Skeletal muscle cell (primary cell): ENCODE results near the gene AP1S2.
"Not testable (repeated sequence)": the region's sequence is repeated elsewhere in the genome, so short reads cannot be mapped to it uniquely, and the experiment has no call there.

Source experiments
- DNase-seq: peaks from one replicate; pipeline ENCODE4 v3.0.0-alpha.2; 2010; ENCODE audit warnings: low read depth
- H3K4me3 ChIP-seq: 2 replicates; pipeline ENCODE4 v1.5.1; 2011; ENCODE audit warnings: low read depth, mild to moderate bottlenecking, control low read depth, low read length, moderate library complexity

AP1S2 gene

DNA sequence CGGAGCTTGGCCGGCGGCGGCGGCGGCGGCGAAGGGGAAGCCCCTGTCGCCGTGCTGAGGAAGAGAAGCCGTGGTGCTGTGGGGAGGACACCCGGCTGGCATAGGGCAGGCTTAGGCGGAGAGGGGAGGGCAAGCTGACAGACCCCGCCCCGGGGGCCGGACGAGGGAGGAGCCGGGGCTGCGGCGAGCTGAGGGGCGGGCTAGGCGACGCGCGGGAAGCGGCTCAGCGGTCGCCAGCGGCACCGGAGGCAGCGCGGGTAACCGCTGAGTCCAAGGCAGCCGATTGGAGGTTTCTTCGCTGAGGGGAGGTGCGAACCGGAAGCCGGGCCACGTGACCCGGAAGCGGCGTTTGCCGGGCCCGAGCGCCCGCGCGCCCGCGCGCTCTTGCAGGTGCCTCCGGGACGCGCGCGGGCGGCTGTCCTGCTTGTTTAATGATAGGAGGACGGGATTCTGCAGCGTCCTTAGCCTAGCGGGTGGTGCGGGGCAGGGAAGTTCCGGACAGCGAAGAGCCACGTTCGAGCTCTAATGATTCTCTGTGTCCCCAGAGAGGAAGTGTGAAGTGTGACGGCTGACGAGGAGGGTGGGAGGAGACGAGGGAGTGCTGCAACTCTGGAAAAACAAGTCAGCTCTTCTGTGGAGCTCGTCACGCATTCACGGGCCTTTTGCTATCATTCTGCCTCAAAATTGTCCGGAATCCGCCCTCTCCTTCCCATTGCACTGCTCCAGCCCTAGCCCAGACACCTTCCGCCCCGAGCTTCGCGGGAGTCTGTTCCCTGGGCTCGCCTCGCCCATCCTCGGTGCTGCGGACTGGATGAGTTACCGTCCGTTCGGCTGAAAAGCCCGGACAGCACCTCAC is at the start of gene AP1S2:
Gene AP1S2, minus strand, starts transcription at position 102 of the 856 bp plus-strand sequence. CDS start 2,289 bp downstream, outside the sequence.
- DNase-seq, result peak; percentile 67
- H3K4me3 ChIP-seq, result peak within 1 kb of the TSS; percentile 62

DNA sequence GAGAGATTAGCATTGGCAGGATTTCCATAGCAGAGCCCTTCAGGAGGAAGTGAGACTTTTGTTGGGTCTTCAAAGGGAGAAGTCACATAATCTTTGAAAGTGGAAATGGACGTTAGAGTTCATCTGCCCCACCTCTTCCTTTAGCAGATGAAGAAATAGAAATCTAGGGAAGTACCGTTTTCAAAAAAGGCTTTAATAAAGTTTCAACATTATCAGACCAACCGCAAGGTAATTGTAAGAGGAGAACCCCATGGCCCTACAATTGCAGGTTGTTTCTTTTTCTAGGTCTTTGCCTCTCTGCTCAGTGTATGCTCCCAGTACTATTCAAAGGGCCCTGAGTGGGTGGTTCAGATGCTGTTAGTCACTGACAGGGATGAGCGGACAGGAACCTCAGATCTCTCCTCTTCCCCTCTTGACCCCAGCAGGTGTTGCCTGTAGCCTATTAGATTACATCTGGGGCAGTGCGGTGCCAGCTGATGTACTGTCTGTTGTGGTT is 48.6 kb upstream of the AP1S2 start:
- DNase-seq, result no peak
- no peak overlapping the region for H3K4me3 ChIP-seq

DNA sequence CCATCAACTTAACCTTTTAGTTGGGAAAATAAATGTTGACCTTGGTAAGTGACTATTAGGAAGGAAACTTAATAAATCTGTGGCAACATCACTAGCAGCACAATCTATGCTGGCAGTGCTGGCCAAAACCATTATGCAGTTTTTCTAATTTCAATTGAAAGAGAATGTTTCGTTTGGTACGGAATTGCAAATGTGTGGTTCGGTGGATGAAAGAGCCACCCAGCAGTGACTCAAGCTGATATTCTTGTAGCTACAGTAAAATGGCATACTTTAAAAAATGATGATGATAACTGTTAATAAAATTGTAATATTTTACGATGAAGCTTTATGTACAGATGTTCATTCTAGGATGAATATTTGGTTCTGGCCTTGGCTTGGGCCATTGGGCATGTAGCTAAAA is 40.7 kb upstream of the AP1S2 start:
- no peak for DNase-seq
- no peak overlapping the region for H3K4me3 ChIP-seq

DNA sequence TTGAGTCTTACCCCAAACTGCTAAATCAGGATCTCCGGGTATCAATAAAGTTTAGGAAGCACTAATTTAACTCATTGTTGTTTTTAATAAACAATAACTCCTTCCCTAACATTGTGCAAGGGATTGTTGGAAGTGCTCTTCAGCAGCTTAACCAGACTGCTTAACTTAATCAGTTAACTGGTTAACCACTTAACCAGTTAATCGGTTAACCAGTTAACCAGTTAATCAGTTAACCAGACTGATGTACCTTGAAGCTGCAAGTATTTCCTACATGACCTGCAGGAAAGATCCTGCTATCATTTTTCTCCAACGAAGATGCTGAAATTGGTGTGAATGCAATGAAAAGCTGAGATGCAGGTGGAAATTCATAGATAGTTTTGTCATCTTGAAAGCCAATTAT is 40.1 kb upstream of the AP1S2 start:
- no peak overlapping the region for H3K4me3 ChIP-seq
- no peak for DNase-seq

DNA sequence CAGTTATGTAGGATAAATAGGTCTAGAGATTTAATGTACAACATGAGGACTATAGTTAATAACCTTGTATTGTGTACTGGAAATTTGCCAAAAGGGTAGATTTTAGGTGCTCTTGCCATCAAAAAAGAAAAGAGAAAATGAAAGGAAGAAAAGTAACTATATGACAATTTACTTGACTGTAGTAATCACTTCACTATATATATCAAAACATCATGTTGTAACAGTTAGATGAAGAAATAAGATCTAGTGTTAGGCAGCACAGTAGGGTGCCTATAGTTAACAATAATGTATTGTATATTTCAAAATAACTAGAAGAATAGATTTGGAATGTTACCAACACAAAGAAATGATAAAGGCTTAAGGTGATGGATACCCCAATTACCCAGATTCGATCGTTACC is 35.9 kb upstream of the AP1S2 start:
- DNase-seq, result no peak
- H3K4me3 ChIP-seq, result no peak overlapping the region

DNA sequence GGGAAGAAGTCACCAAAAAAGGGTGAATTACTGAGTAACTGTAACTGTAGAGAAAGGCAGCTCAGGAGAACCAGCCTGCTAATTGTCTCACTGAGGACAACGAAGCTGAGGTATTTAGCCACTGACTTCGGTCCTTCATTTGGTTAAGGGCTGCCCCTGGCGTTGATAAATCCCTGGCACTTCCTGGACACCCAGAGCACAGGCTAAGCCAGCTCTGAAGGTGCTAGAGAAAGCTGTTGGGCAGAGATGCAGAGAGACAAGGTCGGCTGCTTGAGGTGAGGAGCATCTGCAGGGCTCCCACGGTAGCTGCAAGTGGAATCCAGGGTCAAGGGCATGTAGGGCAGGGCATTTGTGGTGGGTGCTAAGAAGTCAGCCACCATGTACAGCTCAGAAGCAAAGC is 33.4 kb upstream of the AP1S2 start:
- no peak for DNase-seq
- H3K4me3 ChIP-seq, result no peak overlapping the region

DNA sequence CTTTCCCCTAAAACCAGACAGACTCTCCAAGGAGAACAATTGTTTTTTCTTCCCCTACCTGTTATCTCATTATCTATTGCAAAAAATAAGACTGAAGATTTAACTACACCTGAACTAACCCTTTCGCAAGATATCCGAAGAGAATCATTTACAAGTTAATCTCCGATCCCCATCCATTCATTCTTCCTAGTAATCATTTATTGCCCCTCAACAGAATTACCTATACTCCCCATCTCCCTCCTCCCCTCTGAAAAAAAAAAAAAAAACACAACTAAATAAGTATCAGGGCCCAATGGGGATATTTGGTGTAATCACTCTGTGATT is 28.9 kb upstream of the AP1S2 start:
- DNase-seq, result no peak
- no peak overlapping the region for H3K4me3 ChIP-seq

DNA sequence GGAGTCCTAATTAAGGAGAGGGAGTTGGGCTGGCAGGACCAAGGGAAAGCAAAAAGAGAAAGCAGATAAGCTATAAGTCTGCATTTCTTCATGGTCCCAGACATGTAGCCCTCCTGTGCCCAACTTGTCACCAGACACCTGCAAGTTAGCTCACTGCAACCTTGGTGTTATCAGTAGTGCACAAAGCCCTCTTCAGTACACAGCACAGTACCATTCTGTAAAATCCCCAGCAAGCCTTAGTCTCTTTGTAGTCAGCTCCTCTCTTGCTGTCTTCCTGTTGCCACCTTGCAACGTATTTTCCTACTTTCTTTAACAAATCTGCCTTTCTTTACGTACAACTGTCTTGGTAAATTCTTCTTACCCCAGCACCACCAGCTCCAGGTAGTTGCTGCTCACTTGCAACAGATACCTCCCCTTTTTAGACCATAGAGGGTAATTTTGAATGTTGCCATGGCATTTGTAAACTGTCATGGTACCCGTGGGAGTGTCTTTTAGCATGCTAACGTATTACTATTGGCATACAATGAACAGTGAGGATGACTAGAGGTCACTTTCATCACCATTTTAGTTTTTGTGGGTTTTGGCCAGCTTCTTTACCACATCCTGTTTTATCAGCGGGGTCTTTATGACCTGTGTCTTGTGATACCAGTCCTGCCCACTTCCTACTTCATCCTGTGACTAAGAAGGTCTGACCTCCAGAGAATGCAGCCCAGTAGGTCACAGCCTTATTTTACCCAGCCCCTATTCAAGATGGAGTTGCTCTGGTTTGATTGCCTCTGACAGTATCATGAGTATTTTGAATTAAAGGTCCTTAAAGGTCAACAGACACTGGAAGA is 28.3 kb upstream of the AP1S2 start:
- DNase-seq, result no peak
- H3K4me3 ChIP-seq, result no peak overlapping the region

DNA sequence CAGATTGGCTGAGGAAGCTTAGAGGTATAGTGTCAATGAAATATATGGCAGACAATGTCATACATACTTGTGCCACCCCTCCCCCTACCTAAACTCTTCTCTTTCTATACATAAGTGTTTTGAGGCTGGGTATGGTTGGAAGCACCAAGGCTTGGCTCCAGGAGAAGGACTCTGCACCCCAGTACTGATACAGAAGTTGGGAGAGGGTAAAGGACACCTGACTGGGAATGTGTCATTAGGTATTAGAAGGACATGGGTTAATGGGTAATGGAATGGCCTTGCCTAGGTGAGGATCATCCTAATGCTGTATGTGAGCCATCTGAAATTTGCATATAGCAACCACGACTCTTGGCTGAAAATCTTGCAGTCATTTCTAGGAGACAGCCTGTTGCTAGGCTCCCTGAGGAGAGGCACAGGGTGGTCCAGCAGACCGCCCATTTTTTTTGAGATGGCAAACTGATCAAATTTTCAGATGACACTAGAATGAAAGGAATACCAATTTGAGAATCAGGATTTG is 26.8 kb upstream of the AP1S2 start:
- H3K4me3 ChIP-seq, result no peak overlapping the region
- DNase-seq, result no peak

DNA sequence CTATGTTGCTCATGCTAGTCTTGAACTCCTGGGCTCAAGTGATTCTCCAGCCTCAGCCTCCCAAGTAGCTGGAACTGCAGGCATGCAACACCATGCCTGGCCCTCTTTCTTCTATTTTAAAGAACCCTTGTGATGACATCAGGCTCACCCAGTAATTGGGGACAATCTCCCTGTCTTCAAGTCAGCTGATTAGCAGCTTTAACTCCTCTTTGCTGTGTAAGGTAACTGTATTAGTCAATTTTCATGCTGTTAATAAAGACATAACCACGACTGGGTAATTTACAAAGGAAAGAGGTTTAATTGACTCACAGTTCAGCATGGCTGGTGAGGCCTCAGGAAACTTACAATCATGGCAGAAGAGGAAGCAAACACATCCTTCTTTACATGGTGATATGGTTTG is 23.3 kb upstream of the AP1S2 start:
- not testable (repeated sequence) for DNase-seq, H3K4me3 ChIP-seq

DNA sequence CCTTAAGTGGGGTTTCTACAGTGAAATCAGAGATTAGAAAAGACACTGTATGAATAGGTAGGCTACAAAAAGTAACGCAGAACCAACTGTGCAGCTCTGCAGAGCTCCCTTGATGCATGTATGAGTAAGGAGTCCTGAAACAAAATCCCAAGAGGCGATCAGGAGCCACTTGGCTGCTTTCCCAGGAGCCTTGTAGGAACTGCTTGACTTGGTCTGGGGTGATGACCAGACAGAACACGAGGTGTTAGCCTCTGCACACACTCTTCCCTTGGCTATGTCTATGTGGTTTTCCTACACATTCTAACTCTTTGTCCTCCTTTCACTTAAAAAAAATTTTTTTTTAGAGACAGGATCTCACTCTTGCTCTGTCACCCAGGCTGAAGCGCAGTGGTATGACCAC is 22.8 kb upstream of the AP1S2 start:
- H3K4me3 ChIP-seq, result no peak overlapping the region
- DNase-seq, result no peak

DNA sequence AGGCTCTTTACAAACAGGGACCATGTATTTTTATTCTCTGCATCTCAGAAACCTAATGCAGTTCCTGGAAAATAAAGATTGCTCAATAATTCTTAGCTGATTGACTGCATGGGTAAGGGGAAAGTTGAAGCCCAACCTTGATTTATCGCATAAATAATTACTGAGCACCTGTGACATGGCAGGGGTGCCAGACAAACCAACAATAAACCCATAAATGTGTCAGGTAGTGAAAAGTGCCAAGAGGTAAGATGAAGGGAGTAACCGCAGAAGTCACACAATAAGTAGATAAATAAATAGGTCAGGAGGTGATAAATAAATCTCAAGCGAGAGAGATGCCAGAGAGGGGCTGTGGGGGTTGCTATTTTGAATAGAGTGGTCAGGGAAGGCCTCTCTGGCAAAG is 20.1 kb upstream of the AP1S2 start:
- no peak overlapping the region for H3K4me3 ChIP-seq
- DNase-seq, result no peak

DNA sequence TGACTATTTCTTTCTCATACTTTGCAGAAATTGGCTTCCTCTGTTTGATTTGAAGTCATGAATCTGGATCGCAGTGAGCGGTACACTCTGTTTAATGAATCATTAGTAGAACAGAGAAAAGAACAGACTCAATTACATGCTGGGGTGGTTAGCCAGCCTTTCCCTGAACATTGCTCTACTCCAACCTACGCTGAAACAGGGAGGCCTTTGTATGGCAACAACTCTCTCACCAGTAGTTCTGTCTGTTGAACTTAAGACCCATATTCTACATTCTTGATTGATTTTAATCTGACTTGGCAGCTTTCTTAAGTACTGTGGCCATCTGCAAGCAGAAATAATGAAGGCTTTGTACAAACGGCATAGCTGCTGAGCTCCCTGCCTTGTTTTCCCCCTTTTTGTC is 19.0 kb upstream of the AP1S2 start:
- DNase-seq, result no peak
- H3K4me3 ChIP-seq, result no peak overlapping the region

DNA sequence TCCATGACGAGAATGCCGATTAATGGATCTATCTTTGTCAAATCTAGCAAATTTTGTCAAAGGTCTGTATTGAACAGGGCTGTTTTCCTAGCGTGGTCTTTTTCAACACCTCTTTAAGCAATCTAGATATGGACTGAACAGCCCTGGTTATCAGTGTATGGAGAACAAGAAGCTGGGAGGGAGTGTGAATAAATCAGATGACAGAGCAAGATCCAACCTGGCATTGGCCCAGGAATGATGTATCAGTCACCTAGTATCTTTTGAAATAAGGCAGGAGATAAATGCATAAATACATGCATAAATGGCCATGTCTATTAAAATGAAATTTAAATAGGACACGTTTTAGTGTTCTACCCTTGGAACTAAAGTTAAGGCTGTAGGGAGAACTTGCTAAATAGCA is 15.7 kb upstream of the AP1S2 start:
- no peak for DNase-seq
- H3K4me3 ChIP-seq, result no peak overlapping the region

DNA sequence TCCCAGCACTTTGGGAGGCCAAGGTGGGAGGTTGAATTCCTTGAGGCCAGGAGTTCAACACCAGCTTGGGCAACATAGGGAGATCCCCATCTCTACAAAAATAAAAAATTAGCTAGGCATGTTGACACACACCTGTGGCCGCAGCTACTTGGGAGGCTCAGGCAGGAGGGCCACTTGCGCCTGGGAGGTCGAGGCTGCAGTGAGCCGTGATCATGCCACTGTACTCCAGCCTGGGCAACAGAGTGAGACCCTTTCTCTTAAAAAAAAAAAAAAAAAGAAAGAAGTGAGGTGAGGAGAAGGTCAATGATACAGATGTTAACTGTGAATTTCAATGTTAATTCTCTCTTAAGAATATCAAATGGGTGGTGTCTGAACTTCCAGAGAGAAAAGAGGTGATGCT is 15.1 kb upstream of the AP1S2 start:
- no peak overlapping the region for H3K4me3 ChIP-seq
- no peak for DNase-seq

DNA sequence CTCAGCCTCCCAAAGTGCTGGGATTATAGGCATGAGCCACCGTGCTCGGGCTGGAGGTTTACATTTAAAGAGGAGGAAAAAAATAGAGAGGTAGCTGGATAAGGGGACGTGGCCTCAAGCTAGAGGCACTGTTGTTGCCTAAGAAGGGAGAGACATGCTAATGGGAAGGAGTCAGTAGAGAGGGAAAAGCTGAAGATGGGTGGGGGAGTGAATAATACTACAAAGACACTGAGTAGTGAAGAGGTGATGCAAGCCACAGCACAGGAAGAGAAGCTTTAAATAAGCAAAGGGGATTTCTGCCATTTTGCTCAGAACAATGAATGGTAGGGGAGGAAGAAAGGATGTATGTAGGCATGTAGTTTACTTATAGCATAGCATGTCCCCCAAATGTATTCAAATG is 11.5 kb upstream of the AP1S2 start:
- no peak for DNase-seq
- H3K4me3 ChIP-seq, result no peak overlapping the region

DNA sequence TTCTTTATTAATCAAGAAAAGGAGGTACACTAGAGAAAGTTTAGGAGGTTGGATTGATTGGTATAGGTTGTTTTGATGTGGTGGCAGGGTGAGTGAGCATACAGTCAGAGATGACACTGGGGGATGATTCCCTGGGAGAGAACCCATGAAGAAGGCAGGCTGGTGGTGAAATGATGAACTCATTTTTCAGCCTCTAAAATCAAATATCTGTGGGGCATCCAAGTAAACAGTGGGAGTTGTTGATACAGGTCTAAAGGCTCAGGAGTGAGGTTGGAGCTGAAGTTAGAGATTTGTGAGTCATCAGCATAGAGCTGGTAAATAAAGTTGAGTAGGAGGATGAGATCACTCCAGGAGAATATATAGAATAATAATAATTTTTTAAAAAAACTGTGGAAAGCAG is 10.0 kb upstream of the AP1S2 start:
- no peak overlapping the region for H3K4me3 ChIP-seq
- DNase-seq, result peak; percentile 7

DNA sequence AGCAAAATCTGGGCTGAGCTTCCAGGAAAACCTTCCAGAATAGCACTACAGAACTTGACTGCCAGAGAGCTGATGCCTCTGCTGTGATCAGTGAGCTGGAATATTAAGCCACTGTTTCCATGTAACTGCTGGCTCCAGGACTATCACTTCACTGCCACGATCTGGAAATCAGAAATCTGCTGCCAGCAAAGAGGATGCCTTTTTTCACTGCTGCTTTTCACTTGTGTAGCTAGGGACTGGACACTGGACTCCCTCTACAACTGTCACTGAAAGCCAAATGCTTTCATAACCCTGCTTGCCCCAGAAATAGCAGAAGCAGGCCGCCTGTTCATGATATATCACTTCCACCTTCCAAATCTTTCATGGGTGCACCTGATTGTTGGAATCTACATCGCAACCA is 9.4 kb upstream of the AP1S2 start:
- no peak for DNase-seq
- H3K4me3 ChIP-seq, result no peak overlapping the region

DNA sequence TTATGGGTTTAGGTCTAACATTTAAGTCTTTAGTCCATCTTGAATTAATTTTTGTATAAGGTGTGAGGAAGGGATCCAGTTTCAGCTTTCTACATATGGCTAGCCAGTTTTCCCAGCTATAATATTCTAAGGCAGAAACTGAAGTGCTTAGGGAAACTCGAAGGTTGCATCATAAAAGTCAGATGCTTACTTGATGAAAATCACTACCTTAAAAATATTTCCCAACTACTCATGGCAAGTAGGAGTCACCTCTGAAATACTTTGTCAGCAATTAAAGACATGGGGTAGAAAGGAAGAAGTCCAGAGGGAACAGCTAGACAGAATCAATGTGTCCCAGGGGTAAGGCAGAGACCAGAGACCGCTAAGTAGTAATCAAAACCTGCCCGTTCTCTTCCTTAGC is 6.3 kb upstream of the AP1S2 start:
- DNase-seq, result no peak
- H3K4me3 ChIP-seq, result no peak overlapping the region

DNA sequence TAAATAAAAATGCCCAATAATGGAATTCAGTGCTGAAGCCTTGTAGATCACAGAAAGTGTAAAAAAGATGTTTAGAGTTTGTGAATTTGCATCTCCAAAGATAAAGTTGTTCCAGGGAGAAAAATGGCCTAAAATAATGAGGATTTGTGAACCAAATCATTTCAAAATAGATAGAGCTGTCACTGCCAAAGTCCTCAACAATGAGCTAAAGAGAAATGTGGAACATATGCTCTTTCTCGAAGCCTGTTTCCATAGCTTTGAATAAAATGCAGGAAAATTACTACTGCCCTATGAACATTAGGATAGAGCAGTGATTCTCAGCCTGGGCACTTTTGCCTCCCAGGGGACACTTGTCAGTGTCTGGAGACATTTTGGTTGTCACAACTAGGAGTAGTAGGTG is 3.4 kb upstream of the AP1S2 start:
- H3K4me3 ChIP-seq, result no peak overlapping the region
- DNase-seq, result no peak

DNA sequence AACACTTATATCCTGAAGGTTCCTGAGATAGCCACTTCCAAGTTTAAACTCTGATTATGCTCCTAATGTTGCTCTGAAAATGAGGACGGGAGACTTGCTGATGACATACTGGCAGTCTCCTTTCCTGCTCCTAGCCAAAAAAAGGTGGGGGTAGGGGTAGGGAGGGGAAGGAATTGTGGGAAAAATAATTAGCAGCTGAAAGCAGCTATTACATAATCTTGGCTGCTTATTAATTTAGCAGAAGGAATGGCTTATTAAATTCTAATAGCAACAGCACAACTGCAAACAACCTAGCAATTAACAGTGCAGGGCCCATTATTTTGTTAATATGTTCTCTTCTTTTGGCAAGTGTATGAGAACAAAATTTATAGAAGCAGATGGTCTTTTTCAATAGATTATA is 2.0 kb upstream of the AP1S2 start:
- DNase-seq, result no peak
- H3K4me3 ChIP-seq, result no peak overlapping the region
